ENCODE measurements around the gene MFAP3.

Gene MFAP3

DNA sequence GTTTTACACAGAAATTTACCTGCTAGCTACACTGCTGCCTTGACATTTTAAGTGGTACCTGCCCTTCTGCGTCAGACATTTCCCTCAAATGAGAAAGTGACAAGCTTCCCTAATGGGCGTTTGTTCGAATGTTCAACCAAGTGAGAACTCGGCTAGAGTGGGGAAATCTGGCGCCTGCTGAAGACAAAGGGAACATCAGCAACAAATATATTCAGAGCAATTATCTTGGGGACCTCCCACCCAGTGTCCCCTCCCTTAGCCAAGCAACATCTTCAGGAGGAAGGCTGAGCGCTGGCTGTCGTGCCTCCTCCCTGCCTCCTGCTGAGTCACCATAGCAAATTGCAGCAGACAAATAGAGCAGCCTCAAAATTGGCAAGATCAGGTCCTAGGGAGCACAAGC, 57.1 kb downstream of the MFAP3 start:
- H3K4me1 Mint-ChIP-seq: no peaks in the 10 kb centered on the region
- no peaks in the 10 kb centered on the region for H3K36me3 Mint-ChIP-seq
- H3K9me3 Mint-ChIP-seq: no peaks in the 10 kb centered on the region
- H3K4me3 Mint-ChIP-seq: no peak overlapping the region
- H3K27ac Mint-ChIP-seq: no peak overlapping the region
- ATAC-seq (no peak), DNase-seq (ENCODE audit: low spot score in 2 of 2) (no peak)

DNA sequence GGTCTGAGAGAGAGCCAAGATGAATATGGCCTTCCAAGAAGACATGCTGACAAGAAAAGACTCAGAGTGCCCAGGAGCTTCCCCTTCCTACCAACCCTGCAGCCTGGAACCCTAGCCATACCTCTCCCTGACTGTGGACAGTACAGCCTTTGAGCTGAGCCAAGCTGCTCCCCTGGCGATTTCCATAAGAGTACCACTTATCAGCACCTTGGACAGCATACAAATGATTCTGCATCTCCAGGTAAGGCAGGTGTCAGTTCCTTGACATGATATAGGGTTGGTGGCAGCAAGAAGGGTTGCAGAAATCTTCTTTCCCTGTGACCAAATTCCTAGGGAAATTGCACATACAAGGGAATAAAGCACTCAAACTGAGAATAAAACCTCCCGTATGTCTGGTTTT, 58.3 kb downstream of the MFAP3 start:
- DNase-seq (ENCODE audit: low spot score in 2 of 2) (no peak), ATAC-seq (no peak)
- no peak overlapping the region for H3K4me3 Mint-ChIP-seq
- H3K36me3 Mint-ChIP-seq: no peaks in the 10 kb centered on the region
- H3K9me3 Mint-ChIP-seq: no peaks in the 10 kb centered on the region
- H3K27ac Mint-ChIP-seq: no peak overlapping the region
- no peaks in the 10 kb centered on the region for H3K4me1 Mint-ChIP-seq

DNA sequence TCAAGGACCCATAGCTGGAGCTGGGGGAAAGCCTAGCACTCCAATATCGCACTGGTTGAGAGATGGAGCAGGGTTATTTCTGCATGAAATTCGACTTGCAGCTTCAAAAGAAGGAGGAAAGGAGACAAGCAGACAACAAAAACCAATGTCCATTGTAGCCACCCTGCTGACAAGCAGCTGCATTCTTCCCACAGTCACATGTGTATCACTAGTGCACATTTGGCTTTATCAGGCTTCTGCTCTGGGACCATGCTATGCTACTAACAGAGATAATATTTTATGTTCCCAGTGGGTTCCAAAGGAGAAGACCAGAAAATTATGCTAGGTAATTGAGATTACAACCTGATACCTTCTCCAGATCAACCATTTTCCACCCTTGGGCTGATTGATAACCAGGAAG, 59.7 kb downstream of the MFAP3 start:
- Mint-ChIP-seq H3K9me3 (no peaks in the 10 kb centered on the region), H3K4me3 (no peak overlapping the region), H3K4me1 (no peaks in the 10 kb centered on the region), H3K27ac (no peak overlapping the region), H3K36me3 (no peaks in the 10 kb centered on the region)
- ATAC-seq: no peak
- no peak for DNase-seq (ENCODE audit: low spot score in 2 of 2)

DNA sequence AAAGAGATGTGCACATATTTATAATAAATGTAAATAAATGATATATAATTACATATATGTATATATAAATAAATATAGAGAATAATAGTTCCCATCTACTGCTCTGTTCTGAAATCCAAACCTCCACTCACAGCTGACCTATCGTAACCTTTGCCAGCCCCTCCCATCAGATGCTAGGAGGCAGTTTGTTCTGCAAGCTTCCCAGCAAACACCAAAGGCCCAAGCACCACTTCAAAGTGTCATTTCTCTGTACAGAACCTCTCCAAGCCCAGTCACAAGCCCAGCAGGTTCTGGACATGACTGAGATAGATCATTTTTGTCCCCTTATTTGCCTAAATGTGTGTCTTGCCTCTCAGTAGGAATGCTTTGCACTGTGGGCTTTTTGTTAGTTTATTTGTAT, 62.4 kb downstream of the MFAP3 start:
- Mint-ChIP-seq H3K9me3 (no peaks in the 10 kb centered on the region), H3K27ac (no peak overlapping the region), H3K4me3 (no peak overlapping the region), H3K4me1 (no peaks in the 10 kb centered on the region), H3K36me3 (no peaks in the 10 kb centered on the region)
- no peak for DNase-seq (ENCODE audit: low spot score in 2 of 2)
- ATAC-seq: no peak

DNA sequence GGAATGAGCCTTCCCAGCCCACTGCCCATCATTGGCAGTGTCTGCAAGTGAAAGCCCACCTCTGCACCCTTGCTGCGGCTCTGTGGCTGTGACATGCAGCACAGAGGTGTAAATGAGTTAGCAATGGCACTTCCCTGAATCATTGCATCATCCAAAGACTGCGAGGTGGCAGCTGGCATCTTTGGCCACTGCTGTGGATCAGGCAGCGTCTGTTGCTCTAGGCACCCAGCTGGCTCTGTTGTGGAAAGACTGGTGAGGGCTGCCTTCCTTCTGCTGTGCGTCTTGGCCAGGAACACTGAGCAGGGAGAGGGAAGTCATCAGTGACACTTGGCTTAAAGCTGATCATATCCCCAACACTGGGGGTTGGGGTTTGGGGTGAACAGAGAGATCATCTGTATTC, 64.5 kb downstream of the MFAP3 start:
- no peaks in the 10 kb centered on the region for H3K9me3 Mint-ChIP-seq
- ATAC-seq (no peak), DNase-seq (ENCODE audit: low spot score in 2 of 2) (no peak)
- H3K27ac Mint-ChIP-seq: no peak overlapping the region
- H3K4me1 Mint-ChIP-seq: no peaks in the 10 kb centered on the region
- H3K36me3 Mint-ChIP-seq: no peaks in the 10 kb centered on the region
- H3K4me3 Mint-ChIP-seq: no peak overlapping the region
